GM19324 (cell line): ENCODE data around the gene IPO4.

Source experiments
- ATAC-seq: cut with Tn5 transposase; IDR thresholded peaks from one replicate; pipeline ENCODE4 v1.9.1; 2021; ENCODE audit warnings: mild to moderate bottlenecking, moderate library complexity; ENCODE audit not compliant: unreplicated experiment, low FRiP score

IPO4 gene

DNA sequence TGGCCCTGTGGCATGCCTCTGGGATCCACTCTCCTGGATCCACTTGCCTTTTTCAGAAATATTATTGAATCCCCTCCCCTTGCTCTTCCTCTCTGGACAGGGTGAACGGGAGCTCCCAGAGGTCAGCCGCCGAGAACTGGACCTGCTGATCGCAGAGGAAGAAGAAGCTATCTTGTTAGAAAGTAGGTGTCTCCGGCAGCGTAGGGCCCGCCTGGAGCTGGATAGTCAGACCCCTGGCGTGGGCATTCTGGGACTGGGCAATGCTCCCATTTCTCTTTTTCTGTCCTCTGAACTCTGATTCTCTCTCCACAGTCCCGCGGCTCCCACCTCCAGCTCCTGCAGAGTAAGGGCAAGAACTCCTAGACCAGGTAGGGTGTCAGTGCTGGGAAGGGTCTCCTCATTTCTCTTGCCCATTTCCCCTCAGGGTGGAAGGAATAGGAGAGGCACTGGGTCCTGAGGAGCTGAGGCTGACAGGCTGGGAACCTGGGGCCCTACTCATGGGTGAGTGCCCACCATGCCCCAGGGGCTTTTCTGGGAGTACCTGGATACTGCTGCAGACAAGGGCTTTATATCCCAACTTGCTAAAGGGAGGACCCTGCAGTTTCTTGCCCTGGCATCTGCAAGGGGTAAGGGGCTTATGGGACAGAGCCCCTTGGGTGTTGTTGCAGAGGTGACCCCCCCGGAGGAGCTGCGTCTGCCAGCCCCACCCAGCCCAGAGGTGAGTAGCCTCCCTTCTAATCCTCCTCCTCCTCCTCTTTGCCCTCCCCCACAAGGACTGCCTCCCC, 11.4 kb downstream of the IPO4 start:
- ATAC-seq: no peak

GRCh38 chr14:24176599-24176998, 12.0 kb downstream of the IPO4 start:
- ATAC-seq: no peak

- ATAC-seq: no peak
Observed at GRCh38 chr14:24172871-24173281, 15.7 kb downstream of the IPO4 start.

DNA sequence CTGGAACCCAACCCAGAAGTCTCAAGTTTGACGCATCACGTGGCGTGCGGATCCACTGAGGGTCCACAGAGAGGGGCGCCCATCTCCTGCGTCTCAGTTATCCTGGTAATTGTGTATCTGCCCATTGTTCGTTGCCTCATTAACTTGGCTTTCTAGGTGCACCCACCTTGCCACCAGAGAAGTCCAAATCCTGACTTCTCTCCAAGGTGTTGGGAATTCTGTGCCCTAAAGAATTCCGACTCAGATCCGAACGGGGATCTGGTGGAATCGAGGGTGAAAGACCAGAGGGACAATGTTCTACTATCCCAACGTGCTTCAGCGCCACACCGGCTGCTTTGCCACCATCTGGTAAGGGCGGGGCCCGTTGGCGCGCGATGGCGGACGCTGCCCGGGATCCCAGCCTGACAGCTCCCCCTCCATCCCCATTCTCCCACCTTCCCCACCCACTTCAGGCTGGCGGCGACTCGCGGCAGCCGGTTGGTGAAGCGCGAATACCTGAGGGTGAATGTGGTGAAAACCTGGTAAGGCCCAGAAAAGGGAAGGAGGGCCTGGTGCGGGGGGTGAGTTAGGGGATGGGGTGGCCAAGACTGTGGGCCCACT, 16.3 kb downstream of the IPO4 start:
- no peak for ATAC-seq

GRCh38 chr14:24171422-24172260, 17.0 kb downstream of the IPO4 start, which contains the start of gene REC8:
REC8 (plus strand) TSS chr14:24172080; CDS start chr14:24172553, 473 bp downstream.
- peak; percentile 83 for ATAC-seq

DNA sequence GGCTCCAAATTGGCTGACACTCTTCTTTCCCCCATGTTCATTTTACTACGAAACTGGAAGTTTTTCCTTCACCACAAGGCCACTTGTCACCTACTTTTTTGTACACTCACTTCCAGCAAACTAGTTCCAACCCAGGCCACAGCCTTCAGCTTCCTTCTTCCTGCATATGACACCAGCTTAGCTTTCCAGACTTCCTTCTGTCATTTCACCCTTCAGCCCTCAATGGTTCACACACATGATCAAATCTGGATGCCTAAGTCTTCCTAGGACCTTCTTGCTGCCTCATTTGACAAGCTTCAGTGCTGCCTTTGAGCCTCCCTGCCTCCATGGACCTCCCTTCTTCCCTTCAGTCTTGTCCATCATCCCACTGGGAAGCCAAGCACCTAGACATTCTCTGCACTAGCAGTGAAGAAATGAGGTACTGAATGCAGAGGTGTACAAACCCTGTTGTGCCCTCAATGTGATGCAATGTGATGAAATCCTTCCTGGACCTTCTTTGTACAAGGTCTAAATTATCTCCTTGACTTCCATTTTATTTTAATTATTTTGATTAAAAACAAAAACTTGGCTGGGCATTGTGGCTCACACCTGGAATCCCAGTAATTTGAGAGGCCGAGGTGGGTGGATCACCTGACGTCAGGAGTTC, 21.0 kb downstream of the IPO4 start:
- no peak for ATAC-seq

DNA sequence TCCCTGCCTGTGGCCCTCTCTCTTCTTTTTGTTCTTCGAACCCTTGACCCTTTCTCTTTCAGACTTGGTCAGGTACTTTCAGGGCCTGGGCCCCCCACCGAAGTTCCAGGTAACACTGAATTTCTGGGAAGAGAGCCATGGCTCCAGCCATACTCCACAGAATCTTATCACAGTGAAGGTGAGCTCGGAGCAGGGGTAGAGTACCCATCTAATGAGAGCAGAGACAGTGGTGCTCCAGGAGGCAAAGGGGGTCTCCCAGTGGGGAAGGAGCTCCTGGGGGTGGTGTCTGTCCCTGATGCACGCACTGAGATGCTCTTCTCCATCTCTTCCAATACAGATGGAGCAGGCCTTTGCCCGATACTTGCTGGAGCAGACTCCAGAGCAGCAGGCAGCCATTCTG, 22.8 kb downstream of the IPO4 start:
- no peak for ATAC-seq

DNA sequence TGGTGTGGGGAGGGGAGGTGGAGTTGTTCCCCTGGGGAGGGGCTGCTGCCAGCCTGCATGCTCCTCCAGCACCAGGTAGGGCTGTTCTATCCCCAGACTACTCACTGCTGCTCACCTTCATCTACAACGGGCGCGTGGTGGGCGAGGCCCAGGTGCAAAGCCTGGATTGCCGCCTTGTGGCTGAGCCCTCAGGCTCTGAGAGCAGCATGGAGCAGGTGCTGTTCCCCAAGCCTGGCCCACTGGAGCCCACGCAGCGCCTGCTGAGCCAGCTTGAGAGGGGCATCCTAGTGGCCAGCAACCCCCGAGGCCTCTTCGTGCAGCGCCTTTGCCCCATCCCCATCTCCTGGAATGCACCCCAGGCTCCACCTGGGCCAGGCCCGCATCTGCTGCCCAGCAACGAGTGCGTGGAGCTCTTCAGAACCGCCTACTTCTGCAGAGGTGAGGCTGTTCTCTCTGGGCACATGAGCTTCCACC, 24.1 kb downstream of the IPO4 start:
- no peak for ATAC-seq

DNA sequence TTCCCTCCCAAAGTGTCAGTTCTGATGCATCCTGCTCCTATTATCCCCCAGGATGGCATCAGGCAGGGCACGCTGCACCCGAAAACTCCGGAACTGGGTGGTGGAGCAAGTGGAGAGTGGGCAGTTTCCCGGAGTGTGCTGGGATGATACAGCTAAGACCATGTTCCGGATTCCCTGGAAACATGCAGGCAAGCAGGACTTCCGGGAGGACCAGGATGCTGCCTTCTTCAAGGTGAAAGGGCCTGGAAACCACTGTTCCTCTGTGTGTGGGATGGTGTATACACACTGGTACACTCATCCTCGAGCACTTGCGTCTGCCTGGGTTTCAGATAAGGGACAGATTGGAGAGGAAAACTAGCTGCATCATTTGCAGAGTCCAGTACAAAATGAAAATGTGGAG, 26.5 kb downstream of the IPO4 start:
- no peak for ATAC-seq

DNA sequence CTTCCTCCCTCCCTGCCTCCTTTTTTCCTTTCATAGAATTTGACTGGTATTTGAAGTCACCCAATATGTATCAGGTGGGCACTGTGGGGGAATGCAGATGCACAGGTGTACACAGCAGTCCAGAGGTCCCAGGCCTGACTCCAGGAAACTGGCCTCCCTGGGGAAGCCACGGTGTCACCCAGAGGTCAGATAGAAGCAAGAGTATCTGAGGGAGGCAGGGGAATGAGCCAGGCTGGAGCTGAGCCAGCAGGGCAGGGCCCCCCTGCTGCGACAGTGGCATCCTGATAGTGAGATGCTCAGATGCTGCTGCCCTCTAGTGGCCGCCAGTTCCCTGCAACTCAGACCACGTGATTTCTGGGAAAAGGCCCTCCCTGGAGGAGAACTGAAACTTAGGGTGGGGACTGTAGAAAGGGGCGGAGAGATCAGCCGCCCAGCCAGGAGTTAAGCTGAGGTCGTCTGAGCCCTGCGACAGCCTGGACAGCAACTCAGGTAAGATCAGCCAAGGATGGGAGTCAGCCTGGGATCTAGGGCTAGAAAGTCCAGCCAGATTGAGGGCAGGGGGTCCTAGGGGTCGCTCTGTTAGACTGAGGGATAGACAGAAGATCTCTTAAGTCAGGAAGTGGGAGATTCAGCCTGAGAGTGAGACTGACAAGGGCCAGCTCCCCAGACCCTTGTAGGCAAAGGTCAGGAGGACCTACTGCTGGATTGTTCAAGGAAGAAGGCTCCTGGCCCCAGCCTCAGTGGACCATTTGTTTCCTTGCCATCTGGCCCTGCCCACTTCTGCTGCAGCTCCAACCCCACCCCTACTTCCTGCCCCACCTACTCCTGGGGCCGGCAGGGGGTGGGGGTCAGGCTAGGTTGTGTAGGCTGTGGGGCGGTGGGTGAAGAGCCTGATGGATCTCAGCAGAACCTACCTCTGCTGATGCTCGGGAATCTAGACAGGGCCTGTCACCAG, 27.5 kb downstream of the IPO4 start, which contains the start of gene IRF9:
TSS of gene IRF9 (plus strand) at position 416 of the 955 bp plus-strand sequence. CDS start 880 bp downstream, outside the sequence.
- peak; percentile 83 for ATAC-seq

GRCh38 chr14:24160499-24160849, 28.1 kb downstream of the IPO4 start:
- ATAC-seq: no peak

- ATAC-seq: no peak
Observed at GRCh38 chr14:24159777-24160498, 28.7 kb downstream of the IPO4 start.

- ATAC-seq: no peak
Observed at GRCh38 chr14:24157331-24157730, 31.3 kb downstream of the IPO4 start.

GRCh38 chr14:24156840-24157239, 31.8 kb downstream of the IPO4 start:
- no peak for ATAC-seq

GRCh38 chr14:24155100-24155499, 33.5 kb downstream of the IPO4 start:
- no peak for ATAC-seq

- no peak for ATAC-seq
Observed at GRCh38 chr14:24151404-24152080, 37.1 kb downstream of the IPO4 start.

GRCh38 chr14:24150993-24151392, 37.6 kb downstream of the IPO4 start:
- ATAC-seq: no peak

GRCh38 chr14:24150567-24150966, 38.0 kb downstream of the IPO4 start:
- ATAC-seq: no peak
